SW480 (cell line): ENCODE measurements around the gene LIPC.

Experiments
- DNase-seq: peaks from one replicate; pipeline ENCODE4 v3.0.0-alpha.2; 2016; ENCODE audit warnings: low spot score

LIPC gene

GRCh38 chr15:58431221-58432149 lies at the start of gene LIPC:
Gene LIPC (plus strand): TSS chr15:58431991. CDS start chr15:58432033, 42 bp downstream.
- no peak for DNase-seq

GRCh38 chr15:58383876-58384275 lies 47.9 kb upstream of the LIPC start:
- DNase-seq, result no peak

- DNase-seq, result no peak
These were observed 47.1 kb upstream of the LIPC start for GRCh38 chr15:58384667-58385066.

- DNase-seq, result no peak
These were observed 45.7 kb upstream of the LIPC start for GRCh38 chr15:58386081-58386480.

- no peak for DNase-seq
These were observed 45.1 kb upstream of the LIPC start for GRCh38 chr15:58386641-58387040.

GRCh38 chr15:58387130-58387529 lies 44.7 kb upstream of the LIPC start:
- DNase-seq, result no peak

GRCh38 chr15:58388211-58388610 lies 43.6 kb upstream of the LIPC start:
- DNase-seq, result no peak

GRCh38 chr15:58390118-58390517 lies 41.7 kb upstream of the LIPC start:
- DNase-seq, result no peak

- no peak for DNase-seq
These were observed 41.1 kb upstream of the LIPC start for GRCh38 chr15:58390655-58391054.

GRCh38 chr15:58391088-58391487 lies 40.7 kb upstream of the LIPC start:
- no peak for DNase-seq

- no peak for DNase-seq
These were observed 39.6 kb upstream of the LIPC start for GRCh38 chr15:58392141-58392540.

- DNase-seq, result no peak
These were observed 39.1 kb upstream of the LIPC start for GRCh38 chr15:58392611-58393161.

GRCh38 chr15:58393241-58393662 lies 38.5 kb upstream of the LIPC start:
- no peak for DNase-seq

GRCh38 chr15:58396181-58396580 lies 35.6 kb upstream of the LIPC start:
- DNase-seq, result no peak

GRCh38 chr15:58398071-58398470 lies 33.7 kb upstream of the LIPC start:
- DNase-seq, result no peak

GRCh38 chr15:58398643-58399042 lies 33.1 kb upstream of the LIPC start:
- DNase-seq, result no peak

- no peak for DNase-seq
These were observed 32.1 kb upstream of the LIPC start for GRCh38 chr15:58399739-58400138.

- DNase-seq, result no peak
These were observed 30.5 kb upstream of the LIPC start for GRCh38 chr15:58401276-58401675.

GRCh38 chr15:58401991-58402649 lies 29.7 kb upstream of the LIPC start:
- DNase-seq, result no peak

- DNase-seq, result no peak
These were observed 28.2 kb upstream of the LIPC start for GRCh38 chr15:58403581-58403980.

GRCh38 chr15:58404020-58404419 lies 27.8 kb upstream of the LIPC start:
- DNase-seq, result no peak

- DNase-seq, result no peak
These were observed 27.1 kb upstream of the LIPC start for GRCh38 chr15:58404722-58405121.

GRCh38 chr15:58405865-58406264 lies 25.9 kb upstream of the LIPC start:
- no peak for DNase-seq
